Prostate gland (tissue), 2 donors: Measurements from ENCODE around the gene NFKB1. TPM values are rescaled to one million over a fixed set of nuclear protein-coding genes. Genes with fewer than 3 reads are reported as not detected.

Source experiments
- DNase-seq: peaks from one replicate; pipeline ENCODE4 v3.0.0-alpha.2; 2019; ENCODE audit warnings: low spot score
- H3K27ac ChIP-seq, 2 donors: fragments of 200-600 bp; sonication (generic); 2 replicates each; pipeline ENCODE4 v1.5.1; 2017 to 2019
- H3K27me3 ChIP-seq: fragments of 200-600 bp; sonication (generic); replicated peaks from 2 replicates; pipeline ENCODE4 v1.5.1; 2019; ENCODE audit not compliant: insufficient read depth
- H3K36me3 ChIP-seq, 2 donors: fragments of 200-600 bp; sonication (generic); 1 replicate in 1 of 2; 2 replicates in 1 of 2; pipeline versions ENCODE4 v1.5.1 to v1.8.1; 2017 to 2019
- H3K4me1 ChIP-seq: fragments of 200-600 bp; sonication (generic); replicated peaks from 2 replicates; pipeline ENCODE4 v1.5.1; 2019
- H3K4me3 ChIP-seq, 2 donors: fragments of 200-600 bp; sonication (generic); 2 replicates each; pipeline ENCODE4 v1.5.1; 2017 to 2019
- H3K9me3 ChIP-seq: fragments of 200-600 bp; sonication (generic); 2 replicates; pipeline ENCODE4 v1.5.1; 2017
- POLR2A ChIP-seq: fragments of 450-650 bp; IDR thresholded peaks from one replicate; pipeline ENCODE4 v1.6.1; 2016; ENCODE audit warnings: antibody characterized with exemption, mild to moderate bottlenecking
- POLR2AphosphoS5 ChIP-seq: sonication (generic); formaldehyde crosslinking; IDR thresholded peaks from one replicate; pipeline ENCODE4 v1.6.1; 2017; ENCODE audit warnings: antibody characterized with exemption
- WGBS: methylation state at CpG from one replicate; pipeline ENCODE4 v1.1.5; 2018; 5-methylcytosine and 5-hydroxymethylcytosine counted together
- intact Hi-C: fragments of 100-400 bp; cut with DNase I; formaldehyde crosslinking; loops from one replicate; pipeline ENCODE4 v1.14.2; 2022
- total RNA-seq, 2 donors: library from RNA; depleted of rRNA; stranded (reverse); fragments of >200 nt; gene quantifications; one replicate each; pipeline ENCODE4 v1.1.0, GENCODE V29; 2016
- TF ChIP-seq, protein P1 (sequence below), 4 experiments: fragments of 200-600 bp in 2 of 4; fragments of 450-650 bp in 2 of 4; sonication (generic) in 2 of 4; IDR thresholded peaks; 1 replicate in 3 of 4; 2 replicates in 1 of 4; pipeline ENCODE4 v1.5.1; 2016 to 2019; ENCODE audit warnings: antibody characterized with exemption in 4 of 4, mild to moderate bottlenecking in 2 of 4, moderate library complexity in 2 of 4

Gene NFKB1
- total RNA-seq, 2 donors from 2014 or later = 32.3 to 35.4 TPM

- H3K4me1 ChIP-seq = no peaks in the 10 kb centered on the region
- no peak overlapping the region for H3K27ac ChIP-seq
- WGBS = 70% methylated on average over 5 of the region's 5 CpGs
- intact Hi-C loops = no loop called here
- H3K36me3 ChIP-seq = no peaks in the 10 kb centered on the region
- no peaks in the 10 kb centered on the region for H3K27me3 ChIP-seq
- DNase-seq = no peak
- TF ChIP-seq POLR2AphosphoS5 (no peak), POLR2A (no peak)
- TF ChIP-seq, protein P1, sequence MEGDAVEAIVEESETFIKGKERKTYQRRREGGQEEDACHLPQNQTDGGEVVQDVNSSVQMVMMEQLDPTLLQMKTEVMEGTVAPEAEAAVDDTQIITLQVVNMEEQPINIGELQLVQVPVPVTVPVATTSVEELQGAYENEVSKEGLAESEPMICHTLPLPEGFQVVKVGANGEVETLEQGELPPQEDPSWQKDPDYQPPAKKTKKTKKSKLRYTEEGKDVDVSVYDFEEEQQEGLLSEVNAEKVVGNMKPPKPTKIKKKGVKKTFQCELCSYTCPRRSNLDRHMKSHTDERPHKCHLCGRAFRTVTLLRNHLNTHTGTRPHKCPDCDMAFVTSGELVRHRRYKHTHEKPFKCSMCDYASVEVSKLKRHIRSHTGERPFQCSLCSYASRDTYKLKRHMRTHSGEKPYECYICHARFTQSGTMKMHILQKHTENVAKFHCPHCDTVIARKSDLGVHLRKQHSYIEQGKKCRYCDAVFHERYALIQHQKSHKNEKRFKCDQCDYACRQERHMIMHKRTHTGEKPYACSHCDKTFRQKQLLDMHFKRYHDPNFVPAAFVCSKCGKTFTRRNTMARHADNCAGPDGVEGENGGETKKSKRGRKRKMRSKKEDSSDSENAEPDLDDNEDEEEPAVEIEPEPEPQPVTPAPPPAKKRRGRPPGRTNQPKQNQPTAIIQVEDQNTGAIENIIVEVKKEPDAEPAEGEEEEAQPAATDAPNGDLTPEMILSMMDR (IDR thresholded peaks at IDR 0.05) = no peak
- no peak overlapping the region for H3K4me3 ChIP-seq
- H3K9me3 ChIP-seq = no peaks in the 10 kb centered on the region
These were observed 53.3 kb downstream of the NFKB1 start for GRCh38 chr4:102554482-102554881.

GRCh38 chr4:102554992-102555391 lies 53.8 kb downstream of the NFKB1 start:
- intact Hi-C loops = no loop called here
- TF ChIP-seq, protein P1 (IDR thresholded peaks at IDR 0.05) = no peak
- TF ChIP-seq POLR2A = no peak
- no peak for TF ChIP-seq POLR2AphosphoS5
- H3K4me1 ChIP-seq = no peaks in the 10 kb centered on the region
- DNase-seq = no peak
- no peak overlapping the region for H3K27ac ChIP-seq
- no peaks in the 10 kb centered on the region for H3K9me3 ChIP-seq
- no peaks in the 10 kb centered on the region for H3K36me3 ChIP-seq
- no peaks in the 10 kb centered on the region for H3K27me3 ChIP-seq
- H3K4me3 ChIP-seq = no peak overlapping the region

- WGBS = 98% methylated on average over 2 of the region's 2 CpGs
These were observed 56.5 kb downstream of the NFKB1 start for GRCh38 chr4:102557636-102558035.

GRCh38 chr4:102560115-102560514 lies 59.0 kb downstream of the NFKB1 start:
- Histone ChIP-seq H3K27me3 (no peaks in the 10 kb centered on the region), H3K27ac (no peak overlapping the region), H3K4me1 (no peaks in the 10 kb centered on the region), H3K36me3 (no peaks in the 10 kb centered on the region), H3K9me3 (no peaks in the 10 kb centered on the region), H3K4me3 (no peak overlapping the region)
- intact Hi-C loops = no loop called here
- WGBS = 51% methylated on average over 5 of the region's 5 CpGs
- DNase-seq = no peak
- TF ChIP-seq, protein P1 (IDR thresholded peaks at IDR 0.05) = no peak
- TF ChIP-seq POLR2A (no peak), POLR2AphosphoS5 (no peak)

More at GRCh38 chr4:102557636-102558035, 56.5 kb downstream of the NFKB1 start:
- H3K36me3 ChIP-seq = no peaks in the 10 kb centered on the region
- intact Hi-C loops = no loop called here
- no peak overlapping the region for H3K4me3 ChIP-seq
- H3K27me3 ChIP-seq = no peaks in the 10 kb centered on the region
- no peak overlapping the region for H3K27ac ChIP-seq
- no peak for DNase-seq
- TF ChIP-seq, protein P1 (IDR thresholded peaks at IDR 0.05) = no peak
- no peak for TF ChIP-seq POLR2A
- no peak for TF ChIP-seq POLR2AphosphoS5
- H3K4me1 ChIP-seq = no peaks in the 10 kb centered on the region
- no peaks in the 10 kb centered on the region for H3K9me3 ChIP-seq

GRCh38 chr4:102560571-102561341 lies 59.6 kb downstream of the NFKB1 start:
- 72% methylated on average over 4 of the region's 4 CpGs for WGBS
- TF ChIP-seq POLR2A (no peak), POLR2AphosphoS5 (no peak)
- TF ChIP-seq, protein P1 (IDR thresholded peaks at IDR 0.05) = no peak
- no peak overlapping the region for H3K4me3 ChIP-seq
- no peaks in the 10 kb centered on the region for H3K27me3 ChIP-seq
- H3K36me3 ChIP-seq = no peaks in the 10 kb centered on the region
- intact Hi-C loops = no loop called here
- no peak overlapping the region for H3K27ac ChIP-seq
- no peaks in the 10 kb centered on the region for H3K4me1 ChIP-seq
- no peaks in the 10 kb centered on the region for H3K9me3 ChIP-seq
- DNase-seq = no peak
